DOHH2 (cell line): ENCODE measurements around the gene DSTYK.

ENCODE experiments used
- CTCF ChIP-seq: fragments of 200-600 bp; sonication (generic); IDR thresholded peaks from one replicate; pipeline ENCODE4 v1.5.1; 2014; ENCODE audit warnings: antibody characterized with exemption, mild to moderate bottlenecking, low read depth, low read length; ENCODE audit not compliant: poor library complexity, severe bottlenecking
- EZH2phosphoT487 ChIP-seq: fragments of 200-600 bp; sonication (generic); IDR thresholded peaks from 2 replicates; pipeline ENCODE4 v1.6.1; 2017; ENCODE audit warnings: borderline replicate concordance, mild to moderate bottlenecking, antibody characterized with exemption, low read length, moderate library complexity, mixed read lengths

- TF ChIP-seq CTCF (no peak), EZH2phosphoT487 (no peak)
Observed at GRCh38 chr1:205230982-205231381, 19.5 kb upstream of the DSTYK start.
